Naive thymus-derived CD8-positive, alpha-beta T cell (primary cell): ENCODE results near the gene RFFL. TPM values are rescaled to one million over a fixed set of nuclear protein-coding genes. Genes with fewer than 3 reads are reported as not detected.

Experiments
- polyA plus RNA-seq, 3 donors: library from polyadenylated mRNA; unstranded; fragments of 300-500 nt; fragmentation: Illumina TruSeq; gene quantifications; one replicate each; pipeline ENCODE4 v1.2.3, GENCODE V29; 2021
- total RNA-seq, 8 experiments: library from RNA in 2 of 8; stranded (reverse) in 2 of 8; gene quantifications; one replicate each; pipeline ENCODE4 v1.2.3 and lab custom pipeline; 2021 to 2026

The RFFL gene
- total and polyA plus RNA-seq, 5 experiments from 2014 or later = 30.8 to 70.1 (median 39.7) TPM

Other genes starting within 250 kb of the RFFL start
- gene CCT6B, start 102.2 kb downstream of the RFFL start, total RNA-seq = 1 to 10 TPM; 3.9 to 4.0 TPM
- 1 to 10 TPM in 2 of 3 donors, under 1 TPM in 1; 0.35 to 2.4 (median 1.3) TPM for gene CCT6B, start 102.2 kb downstream of the RFFL start, polyA plus RNA-seq
- gene ZNF830, start 102.2 kb downstream of the RFFL start, total RNA-seq = 10 to 100 TPM; 48.0 to 55.6 TPM
- 10 to 100 TPM; 17.4 to 27.6 (median 18.7) TPM for gene ZNF830, start 102.2 kb downstream of the RFFL start, polyA plus RNA-seq
- gene LIG3, start 83.2 kb downstream of the RFFL start, total RNA-seq = 10 to 100 TPM; 49.8 to 51.7 TPM
- 10 to 100 TPM; 12.2 to 15.2 (median 13.1) TPM for gene LIG3, start 83.2 kb downstream of the RFFL start, polyA plus RNA-seq
- 10 to 100 TPM; 23.5 to 28.7 TPM for gene RAD51D, start 56.2 kb upstream of the RFFL start, total RNA-seq
- gene RAD51D, start 56.2 kb upstream of the RFFL start, polyA plus RNA-seq = 10 to 100 TPM in 1 of 3 donors, 1 to 10 TPM in 2; 6.5 to 13.6 (median 8.4) TPM
- not detected for gene FNDC8, start 57.9 kb upstream of the RFFL start, total RNA-seq
- gene FNDC8, start 57.9 kb upstream of the RFFL start, polyA plus RNA-seq = not detected
- 10 to 100 TPM; 16.7 to 21.7 TPM for gene NLE1, start 78.6 kb upstream of the RFFL start, total RNA-seq
- gene NLE1, start 78.6 kb upstream of the RFFL start, polyA plus RNA-seq = 1 to 10 TPM; 4.6 to 6.4 (median 5.3) TPM
- gene UNC45B, start 84.1 kb upstream of the RFFL start, total RNA-seq = under 1 TPM; 0.36 TPM
- under 1 TPM; 0.15 to 0.59 (median 0.28) TPM for gene UNC45B, start 84.1 kb upstream of the RFFL start, polyA plus RNA-seq
- under 1 TPM in 1 of 2 experiments, not detected in 1; 0.33 TPM for gene SLC35G3, start 130.7 kb upstream of the RFFL start, total RNA-seq
- under 1 TPM; 0.15 to 0.47 (median 0.18) TPM for gene SLC35G3, start 130.7 kb upstream of the RFFL start, polyA plus RNA-seq
- gene SLFN5, start 179.4 kb upstream of the RFFL start, total RNA-seq = 100 to 1,000 TPM; 224 to 227 TPM
- gene SLFN5, start 179.4 kb upstream of the RFFL start, polyA plus RNA-seq = 100 to 1,000 TPM in 1 of 3 donors, 10 to 100 TPM in 2; 73.8 to 161 (median 87.4) TPM